ENCODE results near the gene NPIPA5.
"Not testable (repeated sequence)": the region's sequence is repeated elsewhere in the genome, so short reads cannot be mapped to it uniquely, and the experiment has no call there.

Gene NPIPA5

DNA sequence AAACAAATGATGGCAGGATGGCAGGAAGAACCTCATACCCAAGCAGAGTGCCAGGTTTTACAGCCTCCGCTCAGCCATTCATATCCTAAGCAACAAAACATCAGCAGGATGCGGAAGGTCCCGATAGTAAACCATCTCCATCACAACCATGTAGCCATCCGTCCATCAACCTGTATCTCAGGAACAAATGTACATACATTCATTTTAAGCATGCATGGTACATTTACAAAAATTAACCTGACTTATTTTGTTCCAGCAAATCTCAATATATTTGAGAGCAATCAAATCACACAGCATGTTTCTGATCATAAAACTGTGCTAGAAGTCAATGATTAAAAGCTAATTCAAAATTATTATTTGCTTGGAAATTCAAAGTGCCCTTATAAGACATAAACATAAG lies at the start of gene NPIPA5:
NPIPA5 (minus strand) TSS at position 101 of the 400 bp plus-strand sequence; CDS start at position 101, 0 bp downstream.
- DNase-seq; in situ Hi-C loops (cut with HindIII; ENCODE audit: low pct_ligation_motif_present, low sequenced_read_pairs); H3K4me3 ChIP-seq (ENCODE audit: low read depth, low read length); H3K36me3 ChIP-seq (replicated peaks); H3K27ac ChIP-seq; H3K27me3 ChIP-seq (replicated peaks): not testable (repeated sequence)

DNA sequence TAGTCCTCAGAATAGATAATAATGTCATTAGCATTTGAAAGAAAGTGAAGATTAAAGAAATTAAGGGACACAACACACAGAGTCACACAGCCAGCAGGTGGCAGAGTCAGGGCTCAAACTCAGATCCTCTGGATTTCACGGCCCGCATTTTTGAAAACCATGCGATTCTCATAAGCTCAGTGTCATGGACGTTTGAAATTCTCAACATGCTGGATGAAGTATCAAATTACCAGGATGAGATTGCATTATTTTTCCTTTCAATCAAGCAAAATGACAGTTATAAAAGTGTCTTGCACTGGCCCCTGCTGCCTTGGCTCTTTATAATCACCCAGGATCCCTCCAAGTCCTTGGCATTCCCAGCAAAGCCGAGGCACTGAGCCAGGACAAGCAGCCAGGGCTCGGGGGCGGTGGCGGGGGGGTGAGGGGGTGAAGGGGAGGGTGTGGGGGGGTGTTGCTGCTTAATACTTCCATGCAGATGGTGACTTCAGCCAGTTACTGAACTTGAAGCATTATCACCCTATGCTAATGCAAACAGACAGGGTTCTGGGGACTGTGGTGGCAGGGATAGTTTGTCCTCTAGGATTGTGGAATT lies 49.6 kb upstream of the NPIPA5 start:
- peak overlapping the region; percentile 38 for H3K27ac ChIP-seq
- in situ Hi-C loops (cut with HindIII; ENCODE audit: low pct_ligation_motif_present, low sequenced_read_pairs): no loop called here
- peak overlapping the region; percentile 5 for H3K4me3 ChIP-seq (ENCODE audit: low read depth, low read length)
- TF ChIP-seq, protein P1, sequence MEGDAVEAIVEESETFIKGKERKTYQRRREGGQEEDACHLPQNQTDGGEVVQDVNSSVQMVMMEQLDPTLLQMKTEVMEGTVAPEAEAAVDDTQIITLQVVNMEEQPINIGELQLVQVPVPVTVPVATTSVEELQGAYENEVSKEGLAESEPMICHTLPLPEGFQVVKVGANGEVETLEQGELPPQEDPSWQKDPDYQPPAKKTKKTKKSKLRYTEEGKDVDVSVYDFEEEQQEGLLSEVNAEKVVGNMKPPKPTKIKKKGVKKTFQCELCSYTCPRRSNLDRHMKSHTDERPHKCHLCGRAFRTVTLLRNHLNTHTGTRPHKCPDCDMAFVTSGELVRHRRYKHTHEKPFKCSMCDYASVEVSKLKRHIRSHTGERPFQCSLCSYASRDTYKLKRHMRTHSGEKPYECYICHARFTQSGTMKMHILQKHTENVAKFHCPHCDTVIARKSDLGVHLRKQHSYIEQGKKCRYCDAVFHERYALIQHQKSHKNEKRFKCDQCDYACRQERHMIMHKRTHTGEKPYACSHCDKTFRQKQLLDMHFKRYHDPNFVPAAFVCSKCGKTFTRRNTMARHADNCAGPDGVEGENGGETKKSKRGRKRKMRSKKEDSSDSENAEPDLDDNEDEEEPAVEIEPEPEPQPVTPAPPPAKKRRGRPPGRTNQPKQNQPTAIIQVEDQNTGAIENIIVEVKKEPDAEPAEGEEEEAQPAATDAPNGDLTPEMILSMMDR (IDR thresholded peaks at IDR 0.05; ENCODE audit: low read depth, low read length, missing control alignments): peak; percentile 85
- DNase-seq: peak; percentile 82
- H3K36me3 ChIP-seq (replicated peaks): no peaks in the 10 kb centered on the region
- H3K27me3 ChIP-seq (replicated peaks): no peaks in the 10 kb centered on the region

DNA sequence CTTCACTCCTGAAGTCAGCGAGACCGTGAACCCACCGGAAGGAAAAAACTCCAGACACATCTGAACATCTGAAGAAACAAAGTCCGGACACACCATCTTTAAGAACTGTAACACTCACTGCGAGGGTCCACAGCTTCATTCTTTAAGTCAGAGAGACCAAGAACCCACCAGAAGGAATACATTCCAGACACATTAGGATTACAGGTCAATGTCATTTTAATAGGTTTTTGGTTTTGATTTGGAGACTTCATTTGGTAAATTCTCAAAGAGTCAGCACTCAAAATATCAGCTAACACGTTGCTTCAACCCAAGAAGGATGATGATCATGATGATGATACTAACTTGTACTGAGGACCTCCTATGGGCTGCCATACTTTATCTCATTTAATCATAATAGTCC lies 48.7 kb upstream of the NPIPA5 start:
- no peak for DNase-seq
- in situ Hi-C loops (cut with HindIII; ENCODE audit: low pct_ligation_motif_present, low sequenced_read_pairs): no loop called here
- Histone ChIP-seq H3K4me3 (ENCODE audit: low read depth, low read length) (no peak overlapping the region), H3K27ac (no peak overlapping the region), H3K27me3 (replicated peaks) (no peaks in the 10 kb centered on the region), H3K36me3 (replicated peaks) (no peaks in the 10 kb centered on the region)
- TF ChIP-seq, protein P1 (IDR thresholded peaks at IDR 0.05; ENCODE audit: low read depth, low read length, missing control alignments): no peak

DNA sequence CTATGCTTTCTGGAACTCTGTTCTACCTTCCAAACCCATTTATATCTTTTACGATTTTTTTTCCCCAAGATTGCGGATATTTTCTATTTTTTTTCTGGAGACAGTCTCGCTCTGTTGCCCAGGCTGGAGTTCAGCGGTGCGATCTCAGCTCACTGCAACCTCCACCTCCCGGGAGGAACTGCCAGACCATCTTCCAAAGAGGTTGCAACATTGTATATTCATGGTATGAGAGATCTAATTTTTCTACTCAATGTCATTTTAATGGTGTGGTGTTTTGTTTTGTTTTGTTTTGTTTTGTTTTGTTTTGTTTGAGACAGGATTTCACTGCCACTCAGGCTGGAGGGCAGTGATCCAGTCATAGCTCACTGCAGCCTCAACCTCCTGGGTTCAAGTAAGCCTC lies 47.8 kb upstream of the NPIPA5 start:
- in situ Hi-C loops (cut with HindIII; ENCODE audit: low pct_ligation_motif_present, low sequenced_read_pairs): no loop called here

DNA sequence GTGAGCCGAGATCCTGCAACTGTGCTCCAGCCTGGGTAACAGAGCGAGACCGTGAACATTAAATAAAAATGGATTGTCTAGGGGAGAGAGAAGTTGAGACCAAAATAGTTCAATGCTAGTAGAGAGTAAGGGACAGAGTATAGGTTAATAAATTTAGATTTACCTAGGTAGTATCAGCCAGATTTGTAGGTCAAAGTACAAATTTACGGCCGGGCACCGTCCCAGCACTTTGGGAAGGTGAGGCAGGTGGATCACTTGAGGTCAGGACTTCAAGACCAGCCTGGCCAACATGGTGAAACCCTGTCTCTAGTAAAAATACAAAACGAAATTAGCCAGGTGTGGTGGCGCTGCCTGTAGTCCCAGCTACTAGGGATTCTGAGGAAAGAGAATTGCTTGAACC lies 44.1 kb upstream of the NPIPA5 start:
- no peaks in the 10 kb centered on the region for H3K27me3 ChIP-seq (replicated peaks)

More for the DNA sequence above, 47.8 kb upstream of the NPIPA5 start:
- TF ChIP-seq, protein P1 (IDR thresholded peaks at IDR 0.05; ENCODE audit: low read depth, low read length, missing control alignments): no peak
- Histone ChIP-seq H3K36me3 (replicated peaks) (no peaks in the 10 kb centered on the region), H3K27ac (no peak overlapping the region), H3K4me3 (ENCODE audit: low read depth, low read length) (no peak overlapping the region), H3K27me3 (replicated peaks) (no peaks in the 10 kb centered on the region)
- DNase-seq: no peak

DNA sequence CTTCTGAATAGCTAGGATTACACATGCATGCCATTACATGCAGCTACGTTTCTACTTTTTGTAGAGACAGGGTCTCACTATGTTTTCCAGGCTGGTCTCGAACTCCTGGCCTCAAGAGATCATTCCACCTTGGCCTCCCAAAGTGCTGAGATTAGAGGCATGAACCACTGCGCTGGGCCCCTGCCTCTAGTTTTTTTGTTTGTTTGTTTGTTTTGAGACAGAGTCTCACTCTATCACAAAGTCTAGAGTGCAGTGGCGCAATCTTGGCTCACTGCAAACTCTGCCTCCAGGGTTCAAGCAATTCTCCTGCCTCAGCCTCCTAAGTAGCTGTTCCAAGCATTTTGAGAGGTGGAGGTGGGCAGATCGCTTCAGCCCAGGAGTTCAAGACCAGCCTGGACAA lies 43.6 kb upstream of the NPIPA5 start:
- H3K36me3 ChIP-seq (replicated peaks); H3K4me3 ChIP-seq (ENCODE audit: low read depth, low read length); H3K27ac ChIP-seq; in situ Hi-C loops (cut with HindIII; ENCODE audit: low pct_ligation_motif_present, low sequenced_read_pairs); H3K27me3 ChIP-seq (replicated peaks); DNase-seq: not testable (repeated sequence)

More for the DNA sequence above, 44.1 kb upstream of the NPIPA5 start:
- in situ Hi-C loops (cut with HindIII; ENCODE audit: low pct_ligation_motif_present, low sequenced_read_pairs): no loop called here
- TF ChIP-seq, protein P1 (IDR thresholded peaks at IDR 0.05; ENCODE audit: low read depth, low read length, missing control alignments): no peak
- Histone ChIP-seq H3K4me3 (ENCODE audit: low read depth, low read length) (no peak overlapping the region), H3K27ac (no peak overlapping the region), H3K36me3 (replicated peaks) (no peaks in the 10 kb centered on the region)
- DNase-seq: no peak

DNA sequence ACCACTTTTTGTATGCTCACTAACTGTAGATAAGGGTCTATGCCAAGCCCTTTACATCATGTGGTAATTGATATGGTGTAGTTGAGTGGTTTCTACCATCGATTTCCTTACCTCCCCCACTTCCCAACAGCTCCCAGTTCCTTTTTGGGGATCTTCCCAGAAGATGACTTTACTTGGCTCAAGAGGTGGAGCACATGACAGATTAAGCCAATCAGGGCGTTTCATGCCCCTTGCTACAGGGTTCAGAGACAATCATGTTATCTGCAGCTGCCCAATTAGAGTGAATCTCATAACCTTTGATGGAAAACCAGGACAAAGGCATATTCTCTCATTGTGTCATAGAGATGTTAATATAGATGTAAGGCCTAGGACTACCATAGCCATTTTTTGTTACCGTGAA lies 40.1 kb upstream of the NPIPA5 start:
- Histone ChIP-seq H3K27ac (no peak overlapping the region), H3K36me3 (replicated peaks) (no peaks in the 10 kb centered on the region), H3K4me3 (ENCODE audit: low read depth, low read length) (no peak overlapping the region), H3K27me3 (replicated peaks) (no peaks in the 10 kb centered on the region)
- no peak for DNase-seq
- in situ Hi-C loops (cut with HindIII; ENCODE audit: low pct_ligation_motif_present, low sequenced_read_pairs): no loop called here
- TF ChIP-seq, protein P1 (IDR thresholded peaks at IDR 0.05; ENCODE audit: low read depth, low read length, missing control alignments): no peak

Data from brain microvascular endothelial cell (primary cell).